ENCODE data around the gene DPH6. TPM values are rescaled to one million over a fixed set of nuclear protein-coding genes. Genes with fewer than 3 reads are reported as not detected.

DPH6 gene
- polyA plus RNA-seq, 2 of the 4 experiments (the other 2 are of a cell fraction) = 11.0 to 33.6 TPM

DNA sequence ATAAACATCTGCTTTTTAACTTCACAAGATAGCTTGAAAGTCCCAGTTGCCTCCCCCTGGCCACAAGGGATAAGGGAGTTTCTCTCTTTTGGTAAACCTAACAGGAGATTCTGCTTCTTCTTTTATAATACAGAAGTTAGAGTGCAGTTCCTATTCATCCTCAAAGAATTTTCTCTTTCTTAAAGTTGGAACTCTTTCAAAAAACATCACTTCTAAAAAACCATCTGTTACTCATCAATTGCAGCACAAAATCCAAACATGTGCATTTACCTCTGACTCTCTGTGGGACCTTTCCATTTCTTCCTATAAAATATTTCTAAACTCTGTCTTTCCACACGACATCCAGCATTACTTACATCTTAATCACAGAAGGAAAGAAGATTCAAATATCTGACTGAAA is 5.1 kb downstream of the DPH6 start:
- peaks cover 4% of the 10 kb centered on the region; the same call in 1 of the 3 replicates for H3K4me1 ChIP-seq
- no peak for DNase-seq (ENCODE audit: low read depth in 1 of 2, low spot score in 1 of 2)
- ChIA-PET POLR2A (no interaction called here), CTCF (no interaction called here)
- no peak overlapping the region for H3K4me3 ChIP-seq
- no peak for TF ChIP-seq CHD4 (IDR thresholded peaks at IDR 0.05; ENCODE audit: borderline replicate concordance)
- TF ChIP-seq, protein P1, sequence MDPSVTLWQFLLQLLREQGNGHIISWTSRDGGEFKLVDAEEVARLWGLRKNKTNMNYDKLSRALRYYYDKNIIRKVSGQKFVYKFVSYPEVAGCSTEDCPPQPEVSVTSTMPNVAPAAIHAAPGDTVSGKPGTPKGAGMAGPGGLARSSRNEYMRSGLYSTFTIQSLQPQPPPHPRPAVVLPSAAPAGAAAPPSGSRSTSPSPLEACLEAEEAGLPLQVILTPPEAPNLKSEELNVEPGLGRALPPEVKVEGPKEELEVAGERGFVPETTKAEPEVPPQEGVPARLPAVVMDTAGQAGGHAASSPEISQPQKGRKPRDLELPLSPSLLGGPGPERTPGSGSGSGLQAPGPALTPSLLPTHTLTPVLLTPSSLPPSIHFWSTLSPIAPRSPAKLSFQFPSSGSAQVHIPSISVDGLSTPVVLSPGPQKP (IDR thresholded peaks at IDR 0.05; ENCODE audit: low read depth, low read length) = no peak
- TF ChIP-seq, protein P2, sequence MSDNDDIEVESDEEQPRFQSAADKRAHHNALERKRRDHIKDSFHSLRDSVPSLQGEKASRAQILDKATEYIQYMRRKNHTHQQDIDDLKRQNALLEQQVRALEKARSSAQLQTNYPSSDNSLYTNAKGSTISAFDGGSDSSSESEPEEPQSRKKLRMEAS (IDR thresholded peaks at IDR 0.05) = no peak
- no peak for TF ChIP-seq ZC3H11A (IDR thresholded peaks at IDR 0.05)
- TF ChIP-seq FOSB (CRISPR knock-in tag; IDR thresholded peaks at IDR 0.05) = no peak
- no peak for TF ChIP-seq MYC (IDR thresholded peaks at IDR 0.05; ENCODE audit: borderline replicate concordance, low read length)
- no peak for TF ChIP-seq CBX2 (IDR thresholded peaks at IDR 0.05; ENCODE audit: borderline replicate concordance, low read depth)
- TF ChIP-seq ZSCAN20 (CRISPR knock-in tag; IDR thresholded peaks at IDR 0.05) = no peak
- TF ChIP-seq KDM5A (IDR thresholded peaks at IDR 0.05) = no peak
- TF ChIP-seq CHD2 (IDR thresholded peaks at IDR 0.05; ENCODE audit: low read length, partially characterized antibody) = no peak
- H3K4me2 ChIP-seq = no peak overlapping the region
- WGBS (ENCODE audit: missing lambda C conversion rate) = 55% methylated on average over 1 of the region's 1 CpG
- FAIRE-seq = no peak
- H3K9me3 ChIP-seq = no peaks in the 10 kb centered on the region
- no peak overlapping the region for H3K27ac ChIP-seq
- no peak for ATAC-seq

DNA sequence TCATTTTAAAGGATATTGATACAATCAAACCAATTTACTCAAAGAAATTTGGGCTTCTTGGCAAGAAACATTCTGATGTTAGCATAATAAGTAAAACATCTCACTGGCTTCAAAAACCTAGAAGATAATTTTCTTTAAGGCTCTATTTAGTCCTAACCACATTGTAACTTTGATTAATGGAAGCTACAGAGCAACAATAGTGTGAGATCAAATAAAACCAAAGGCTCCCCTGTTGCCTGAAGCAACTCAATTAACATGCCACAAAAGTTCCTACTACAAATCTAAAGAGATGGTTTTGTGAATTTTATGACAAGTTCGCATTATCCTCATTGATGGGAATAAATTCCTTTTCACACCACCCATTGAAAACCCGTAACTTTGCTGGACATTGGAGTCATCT is 5.9 kb downstream of the DPH6 start:
- H3K4me2 ChIP-seq = no peak overlapping the region
- no peak for TF ChIP-seq RAD21 (conservative IDR thresholded peaks at IDR 0.05 in 1 of 2, IDR thresholded peaks at IDR 0.05 in 1 of 2)
- TF ChIP-seq RNF2 (IDR thresholded peaks at IDR 0.05; ENCODE audit: borderline replicate concordance, low read depth) = no peak
- TF ChIP-seq, protein P3, sequence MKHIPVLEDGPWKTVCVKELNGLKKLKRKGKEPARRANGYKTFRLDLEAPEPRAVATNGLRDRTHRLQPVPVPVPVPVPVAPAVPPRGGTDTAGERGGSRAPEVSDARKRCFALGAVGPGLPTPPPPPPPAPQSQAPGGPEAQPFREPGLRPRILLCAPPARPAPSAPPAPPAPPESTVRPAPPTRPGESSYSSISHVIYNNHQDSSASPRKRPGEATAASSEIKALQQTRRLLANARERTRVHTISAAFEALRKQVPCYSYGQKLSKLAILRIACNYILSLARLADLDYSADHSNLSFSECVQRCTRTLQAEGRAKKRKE (CRISPR knock-in tag; IDR thresholded peaks at IDR 0.05; ENCODE audit: low read depth) = no peak
- TF ChIP-seq JUNB (IDR thresholded peaks at IDR 0.05) = no peak
- TF ChIP-seq, protein P4, sequence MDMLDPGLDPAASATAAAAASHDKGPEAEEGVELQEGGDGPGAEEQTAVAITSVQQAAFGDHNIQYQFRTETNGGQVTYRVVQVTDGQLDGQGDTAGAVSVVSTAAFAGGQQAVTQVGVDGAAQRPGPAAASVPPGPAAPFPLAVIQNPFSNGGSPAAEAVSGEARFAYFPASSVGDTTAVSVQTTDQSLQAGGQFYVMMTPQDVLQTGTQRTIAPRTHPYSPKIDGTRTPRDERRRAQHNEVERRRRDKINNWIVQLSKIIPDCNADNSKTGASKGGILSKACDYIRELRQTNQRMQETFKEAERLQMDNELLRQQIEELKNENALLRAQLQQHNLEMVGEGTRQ (IDR thresholded peaks at IDR 0.05) = no peak
- TF ChIP-seq, protein P2 (IDR thresholded peaks at IDR 0.05) = no peak
- TF ChIP-seq, protein P5, sequence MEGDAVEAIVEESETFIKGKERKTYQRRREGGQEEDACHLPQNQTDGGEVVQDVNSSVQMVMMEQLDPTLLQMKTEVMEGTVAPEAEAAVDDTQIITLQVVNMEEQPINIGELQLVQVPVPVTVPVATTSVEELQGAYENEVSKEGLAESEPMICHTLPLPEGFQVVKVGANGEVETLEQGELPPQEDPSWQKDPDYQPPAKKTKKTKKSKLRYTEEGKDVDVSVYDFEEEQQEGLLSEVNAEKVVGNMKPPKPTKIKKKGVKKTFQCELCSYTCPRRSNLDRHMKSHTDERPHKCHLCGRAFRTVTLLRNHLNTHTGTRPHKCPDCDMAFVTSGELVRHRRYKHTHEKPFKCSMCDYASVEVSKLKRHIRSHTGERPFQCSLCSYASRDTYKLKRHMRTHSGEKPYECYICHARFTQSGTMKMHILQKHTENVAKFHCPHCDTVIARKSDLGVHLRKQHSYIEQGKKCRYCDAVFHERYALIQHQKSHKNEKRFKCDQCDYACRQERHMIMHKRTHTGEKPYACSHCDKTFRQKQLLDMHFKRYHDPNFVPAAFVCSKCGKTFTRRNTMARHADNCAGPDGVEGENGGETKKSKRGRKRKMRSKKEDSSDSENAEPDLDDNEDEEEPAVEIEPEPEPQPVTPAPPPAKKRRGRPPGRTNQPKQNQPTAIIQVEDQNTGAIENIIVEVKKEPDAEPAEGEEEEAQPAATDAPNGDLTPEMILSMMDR (IDR thresholded peaks at IDR 0.05) = no peak
- no peak for TF ChIP-seq SREBF2 (IDR thresholded peaks at IDR 0.05)
- no peak for TF ChIP-seq SMC3 (IDR thresholded peaks at IDR 0.05)
- no peak for TF ChIP-seq POLR2A (IDR thresholded peaks at IDR 0.05; ENCODE audit: low read length)
- no peak for TF ChIP-seq GATA3 (IDR thresholded peaks at IDR 0.05; ENCODE audit: borderline replicate concordance)
- no peaks in the 10 kb centered on the region for H3K9me3 ChIP-seq
- DNase-seq (ENCODE audit: low read depth in 1 of 2, low spot score in 1 of 2) (no peak), FAIRE-seq (no peak), ATAC-seq (no peak)
- POLR2A ChIA-PET = no interaction called here
- WGBS (ENCODE audit: missing lambda C conversion rate) = 96% methylated on average over 2 of the region's 2 CpGs
- CTCF ChIA-PET = no interaction called here
- no peak overlapping the region for H3K4me3 ChIP-seq
- H3K4me1 ChIP-seq = peaks cover 7% of the 10 kb centered on the region; the same call in 2 of the 3 replicates
- H3K27ac ChIP-seq = no peak overlapping the region

Measured in A549 (cell line).